Fibroblast of lung (primary cell): ENCODE data around the gene SLC25A34. TPM values are rescaled to one million over a fixed set of nuclear protein-coding genes. Genes with fewer than 3 reads are reported as not detected.

Experiments used
- DNase-seq, 2 donors: peaks; one replicate each; pipeline versions ENCODE4 v3.0.0 to v3.0.0-alpha.2; 2010; ENCODE audit warnings: low read depth in 2 of 2
- H2AFZ ChIP-seq: 2 replicates; pipeline ENCODE4 v1.5.1; 2012; ENCODE audit warnings: low read length, control low read depth, inconsistent platforms
- H3K27ac ChIP-seq: 2 replicates; pipeline ENCODE4 v1.5.1; 2011; ENCODE audit warnings: low read length, control low read depth; ENCODE audit not compliant: insufficient read depth
- H3K27me3 ChIP-seq: 2 replicates; pipeline ENCODE4 v1.5.1; 2011; ENCODE audit warnings: mild to moderate bottlenecking, low read length; ENCODE audit not compliant: control insufficient read depth, insufficient read depth
- H3K36me3 ChIP-seq: 2 replicates; pipeline ENCODE4 v1.5.1; 2011; ENCODE audit warnings: low read length; ENCODE audit not compliant: control insufficient read depth, insufficient read depth
- H3K4me1 ChIP-seq: 2 replicates; pipeline ENCODE4 v1.5.1; 2011; ENCODE audit warnings: low read length; ENCODE audit not compliant: control insufficient read depth, insufficient read depth; ENCODE audit errors: extremely low read depth
- H3K4me2 ChIP-seq: 2 replicates; pipeline ENCODE4 v1.5.1; 2011; ENCODE audit warnings: low read length, control low read depth; ENCODE audit not compliant: insufficient read depth; ENCODE audit errors: extremely low read depth
- H3K4me3 ChIP-seq, 4 experiments: fragments of 200-600 bp in 1 of 4; sonication (generic) in 1 of 4; replicated peaks in 1 of 4; 2 replicates each; pipeline ENCODE4 v1.5.1; 2011 to 2016; ENCODE audit warnings: low read length in 4 of 4, low read depth in 3 of 4, mild to moderate bottlenecking in 3 of 4, control low read depth in 2 of 4, inconsistent platforms in 1 of 4, mixed read lengths in 1 of 4; ENCODE audit not compliant: insufficient read depth in 1 of 4; ENCODE audit errors: control extremely low read depth in 1 of 4
- H3K79me2 ChIP-seq: 2 replicates; pipeline ENCODE4 v1.5.1; 2012; ENCODE audit warnings: mild to moderate bottlenecking, low read length, inconsistent platforms; ENCODE audit not compliant: control insufficient read depth, insufficient read depth
- H3K9ac ChIP-seq: 2 replicates; pipeline ENCODE4 v1.5.1; 2011; ENCODE audit warnings: mild to moderate bottlenecking, low read length, control low read depth; ENCODE audit not compliant: insufficient read depth
- H3K9me3 ChIP-seq: 2 replicates; pipeline ENCODE4 v1.5.1; 2012; ENCODE audit warnings: low read depth, low read length; ENCODE audit not compliant: control insufficient read depth, insufficient read depth
- H4K20me1 ChIP-seq: 2 replicates; pipeline ENCODE4 v1.5.1; 2011; ENCODE audit warnings: low read length; ENCODE audit not compliant: control insufficient read depth, insufficient read depth; ENCODE audit errors: extremely low read depth
- EZH2 ChIP-seq: IDR thresholded peaks from 2 replicates; pipeline ENCODE4 v1.5.1; 2012; ENCODE audit warnings: low read length, control low read depth, mild to moderate bottlenecking; ENCODE audit errors: missing control alignments
- polyA plus RNA-seq, 2 donors: library from polyadenylated mRNA; depleted of rRNA in 1 of 2; stranded (reverse) in 1 of 2; unstranded in 1 of 2; fragments of >200 nt; gene quantifications; 2 replicates each; pipeline ENCODE4 v1.2.1, GENCODE V29; 2011 to 2012; ENCODE audit warnings: missing spikeins in 1 of 2
- total RNA-seq: library from RNA; depleted of rRNA; stranded (reverse); fragments of >200 nt; gene quantifications from 2 replicates; pipeline ENCODE4 v1.2.1, GENCODE V29; 2014
- TF ChIP-seq, protein P1 (sequence below), 2 donors: IDR thresholded peaks in 1 of 2; conservative IDR thresholded peaks in 1 of 2; 1 replicate in 1 of 2; 2 replicates in 1 of 2; pipeline ENCODE4 v1.5.1; 2011 to 2012; ENCODE audit warnings: low read length in 2 of 2, control low read depth in 1 of 2, inconsistent platforms in 1 of 2, low read depth in 1 of 2, mild to moderate bottlenecking in 1 of 2

Gene SLC25A34
- total and polyA plus RNA-seq, 2 donors (not counting 1 experiment from before 2014, with no cell fraction given) = 0.35 to 0.83 TPM

DNA sequence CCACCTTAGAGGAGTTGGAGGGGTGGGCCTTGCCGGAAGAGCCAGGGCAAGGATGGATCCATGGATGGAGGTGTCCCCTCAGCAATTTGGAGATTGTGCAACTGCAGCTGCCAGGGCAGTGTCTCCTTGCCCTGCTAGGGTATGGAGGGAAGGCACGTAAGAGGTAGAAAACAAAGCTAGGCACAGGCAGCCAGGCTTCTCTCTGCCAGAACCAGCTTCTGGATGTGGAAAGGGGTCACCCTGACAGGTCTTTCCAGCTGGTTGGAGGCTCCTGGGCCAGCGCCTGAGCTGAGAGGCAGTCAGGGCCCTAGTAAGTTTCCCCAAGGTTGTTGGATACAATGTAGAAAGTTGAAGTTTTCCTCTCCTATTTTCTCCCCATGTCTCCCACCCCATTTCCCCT is 15.2 kb upstream of the SLC25A34 start:
- Histone ChIP-seq H3K4me3 (no peak overlapping the region), H3K27ac (no peak overlapping the region), H3K27me3 (no peaks in the 10 kb centered on the region), H3K4me1 (no peaks in the 10 kb centered on the region), H3K9me3 (no peaks in the 10 kb centered on the region), H3K79me2 (peaks cover 1% of the 10 kb centered on the region), H2AFZ (no peak overlapping the region), H3K36me3 (peaks cover 31% of the 10 kb centered on the region), H3K4me2 (no peak overlapping the region), H3K9ac (no peak overlapping the region), H4K20me1 (no peaks in the 10 kb centered on the region)
- DNase-seq = no peak
- TF ChIP-seq, protein P1, sequence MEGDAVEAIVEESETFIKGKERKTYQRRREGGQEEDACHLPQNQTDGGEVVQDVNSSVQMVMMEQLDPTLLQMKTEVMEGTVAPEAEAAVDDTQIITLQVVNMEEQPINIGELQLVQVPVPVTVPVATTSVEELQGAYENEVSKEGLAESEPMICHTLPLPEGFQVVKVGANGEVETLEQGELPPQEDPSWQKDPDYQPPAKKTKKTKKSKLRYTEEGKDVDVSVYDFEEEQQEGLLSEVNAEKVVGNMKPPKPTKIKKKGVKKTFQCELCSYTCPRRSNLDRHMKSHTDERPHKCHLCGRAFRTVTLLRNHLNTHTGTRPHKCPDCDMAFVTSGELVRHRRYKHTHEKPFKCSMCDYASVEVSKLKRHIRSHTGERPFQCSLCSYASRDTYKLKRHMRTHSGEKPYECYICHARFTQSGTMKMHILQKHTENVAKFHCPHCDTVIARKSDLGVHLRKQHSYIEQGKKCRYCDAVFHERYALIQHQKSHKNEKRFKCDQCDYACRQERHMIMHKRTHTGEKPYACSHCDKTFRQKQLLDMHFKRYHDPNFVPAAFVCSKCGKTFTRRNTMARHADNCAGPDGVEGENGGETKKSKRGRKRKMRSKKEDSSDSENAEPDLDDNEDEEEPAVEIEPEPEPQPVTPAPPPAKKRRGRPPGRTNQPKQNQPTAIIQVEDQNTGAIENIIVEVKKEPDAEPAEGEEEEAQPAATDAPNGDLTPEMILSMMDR (conservative IDR thresholded peaks at IDR 0.05 in 1 of 2, IDR thresholded peaks at IDR 0.05 in 1 of 2; ENCODE audit: low read depth in 1 of 2, low read length in 2 of 2) = no peak
- TF ChIP-seq EZH2 = no peak

GRCh38 chr1:15722411-15722810 is 13.6 kb upstream of the SLC25A34 start:
- no peaks in the 10 kb centered on the region for H4K20me1 ChIP-seq
- no peaks in the 10 kb centered on the region for H3K79me2 ChIP-seq
- no peak overlapping the region for H3K4me3 ChIP-seq
- no peak overlapping the region for H3K27ac ChIP-seq
- H2AFZ ChIP-seq = no peak overlapping the region
- TF ChIP-seq, protein P1 (conservative IDR thresholded peaks at IDR 0.05 in 1 of 2, IDR thresholded peaks at IDR 0.05 in 1 of 2; ENCODE audit: low read depth in 1 of 2, low read length in 2 of 2) = no peak
- no peak for TF ChIP-seq EZH2
- no peaks in the 10 kb centered on the region for H3K4me1 ChIP-seq
- no peak for DNase-seq
- H3K9me3 ChIP-seq = no peaks in the 10 kb centered on the region
- no peak overlapping the region for H3K4me2 ChIP-seq
- no peak overlapping the region for H3K9ac ChIP-seq
- peaks cover 26% of the 10 kb centered on the region for H3K36me3 ChIP-seq
- H3K27me3 ChIP-seq = no peaks in the 10 kb centered on the region

DNA sequence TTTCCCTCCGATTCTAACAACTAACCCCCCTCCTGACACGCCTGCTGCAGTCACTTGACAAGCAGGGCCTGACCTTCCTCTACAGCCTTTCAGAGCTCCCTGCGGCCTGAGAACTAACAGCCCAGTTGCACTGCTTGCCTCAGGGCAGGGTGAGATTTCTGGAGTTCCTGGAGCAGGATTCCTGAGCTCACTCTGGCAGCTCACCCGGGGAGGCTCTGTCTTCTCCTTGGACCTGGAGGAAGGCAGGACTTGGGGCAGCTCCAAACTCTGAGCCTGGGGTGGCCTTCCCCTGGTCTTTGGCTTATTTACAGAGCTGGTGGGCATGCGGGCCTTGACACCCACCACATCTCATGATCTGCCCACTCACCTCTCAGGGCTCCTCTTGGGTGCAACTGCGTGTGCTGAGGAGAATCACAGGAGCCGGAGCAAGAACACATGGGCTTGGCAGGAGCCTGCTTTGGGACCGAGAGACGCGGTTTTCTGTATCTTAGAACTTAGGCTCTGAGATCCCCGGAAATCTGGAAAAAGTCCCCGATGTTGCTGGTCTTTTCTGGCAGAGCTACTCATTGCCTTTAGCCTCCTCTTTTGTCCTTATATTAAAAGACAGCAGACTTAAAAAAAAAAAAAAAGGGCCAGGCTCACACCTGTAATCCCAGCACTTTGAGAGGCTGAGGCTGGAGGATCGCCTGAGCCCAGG is 13.1 kb upstream of the SLC25A34 start:
- no peaks in the 10 kb centered on the region for H3K9me3 ChIP-seq
- no peak overlapping the region for H3K27ac ChIP-seq
- H2AFZ ChIP-seq = no peak overlapping the region
- no peaks in the 10 kb centered on the region for H3K4me1 ChIP-seq
- TF ChIP-seq, protein P1 (conservative IDR thresholded peaks at IDR 0.05 in 1 of 2, IDR thresholded peaks at IDR 0.05 in 1 of 2; ENCODE audit: low read depth in 1 of 2, low read length in 2 of 2) = no peak
- no peak for TF ChIP-seq EZH2
- no peaks in the 10 kb centered on the region for H4K20me1 ChIP-seq
- no peak for DNase-seq
- H3K27me3 ChIP-seq = no peaks in the 10 kb centered on the region
- H3K4me2 ChIP-seq = no peak overlapping the region
- H3K9ac ChIP-seq = no peak overlapping the region
- no peaks in the 10 kb centered on the region for H3K79me2 ChIP-seq
- H3K4me3 ChIP-seq = no peak overlapping the region
- peaks cover 29% of the 10 kb centered on the region for H3K36me3 ChIP-seq
